Activated T-helper 1 cell treated with anti-CD3 and anti-CD28 coated beads, Interleukin-12 subunit alpha, Interleukin-12 subunit beta, Interleukin-2, Interleukin-4 antibody, amounts not matched to agents 30 ng/mL and 10 ng/mL and 1 ng/mL, durations not matched to agents 14 hours and 24 hours and 36 hours (primary cell): ENCODE data around the gene FBXL13. TPM values are rescaled to one million over a fixed set of nuclear protein-coding genes. Genes with fewer than 3 reads are reported as not detected.

Source experiments
- DNase-seq: peaks from one replicate; pipeline ENCODE4 v3.0.0; 2021; ENCODE audit warnings: low spot score
- H3K27ac Mint-ChIP-seq: one replicate; pipeline ENCODE4 v1.8.0; 2021; ENCODE audit warnings: mild to moderate bottlenecking, mixed read lengths
- H3K27me3 Mint-ChIP-seq: one replicate; pipeline ENCODE4 v1.8.0; 2022; ENCODE audit warnings: mild to moderate bottlenecking, moderate library complexity, mixed read lengths; ENCODE audit not compliant: insufficient read depth
- H3K36me3 Mint-ChIP-seq: one replicate; pipeline ENCODE4 v1.8.0; 2021; ENCODE audit warnings: low read depth, mixed read lengths
- H3K4me1 Mint-ChIP-seq: one replicate; pipeline ENCODE4 v1.8.0; 2021; ENCODE audit warnings: low read depth, mixed read lengths
- H3K4me3 Mint-ChIP-seq: one replicate; pipeline ENCODE4 v1.8.0; 2021; ENCODE audit warnings: mild to moderate bottlenecking, moderate library complexity, mixed read lengths
- H3K9me3 Mint-ChIP-seq: one replicate; pipeline ENCODE4 v1.8.0; 2021; ENCODE audit warnings: mixed read lengths
- intact Hi-C: fragments of 100-400 bp; cut with micrococcal nuclease; formaldehyde crosslinking; loops from one replicate; pipeline ENCODE4 v1.15.1; 2024
- total RNA-seq: library from RNA; stranded (reverse); gene quantifications from 2 replicates; pipeline ENCODE4 v1.2.3, GENCODE V29; 2022

FBXL13 gene
- total RNA-seq, 1 donor from 2014 or later, result 0.34 TPM

GRCh38 chr7:102889851-102890250 is 184.7 kb downstream of the FBXL13 start:
- H3K27me3 Mint-ChIP-seq, result peaks cover 5% of the 10 kb centered on the region
- no peak for DNase-seq
- intact Hi-C loops, result no loop called here
- H3K9me3 Mint-ChIP-seq, result no peaks in the 10 kb centered on the region
- no peak overlapping the region for H3K27ac Mint-ChIP-seq
- no peak overlapping the region for H3K4me3 Mint-ChIP-seq
- H3K36me3 Mint-ChIP-seq, result no peaks in the 10 kb centered on the region
- no peaks in the 10 kb centered on the region for H3K4me1 Mint-ChIP-seq

GRCh38 chr7:102888561-102889233 is 185.9 kb downstream of the FBXL13 start:
- Mint-ChIP-seq H3K36me3 (no peaks in the 10 kb centered on the region), H3K4me1 (no peaks in the 10 kb centered on the region), H3K27ac (no peak overlapping the region), H3K4me3 (no peak overlapping the region), H3K27me3 (peaks cover 5% of the 10 kb centered on the region), H3K9me3 (no peaks in the 10 kb centered on the region)
- no peak for DNase-seq
- intact Hi-C loops, result no loop called here

- H3K4me3 Mint-ChIP-seq, result no peak overlapping the region
Observed at GRCh38 chr7:102883098-102883860, 191.3 kb downstream of the FBXL13 start.

GRCh38 chr7:102875700-102876295 is 198.8 kb downstream of the FBXL13 start:
- Mint-ChIP-seq H3K4me3 (no peak overlapping the region), H3K36me3 (peaks cover 3% of the 10 kb centered on the region), H3K27ac (peak overlapping the region; percentile 14), H3K9me3 (no peaks in the 10 kb centered on the region), H3K4me1 (peaks cover 34% of the 10 kb centered on the region), H3K27me3 (peaks cover 6% of the 10 kb centered on the region)
- DNase-seq, result peak; percentile 4
- intact Hi-C loops, result no loop called here

More at GRCh38 chr7:102883098-102883860, 191.3 kb downstream of the FBXL13 start:
- H3K4me1 Mint-ChIP-seq, result no peaks in the 10 kb centered on the region
- peaks cover 15% of the 10 kb centered on the region for H3K27me3 Mint-ChIP-seq
- no peaks in the 10 kb centered on the region for H3K36me3 Mint-ChIP-seq
- intact Hi-C loops, result no loop called here
- H3K27ac Mint-ChIP-seq, result no peak overlapping the region
- H3K9me3 Mint-ChIP-seq, result no peaks in the 10 kb centered on the region
- no peak for DNase-seq

- H3K9me3 Mint-ChIP-seq, result no peaks in the 10 kb centered on the region
- H3K4me3 Mint-ChIP-seq, result no peak overlapping the region
- H3K27me3 Mint-ChIP-seq, result peaks cover 6% of the 10 kb centered on the region
- H3K27ac Mint-ChIP-seq, result no peak overlapping the region
- DNase-seq, result no peak
- H3K4me1 Mint-ChIP-seq, result peaks cover 34% of the 10 kb centered on the region
- intact Hi-C loops, result loop anchor here (1.0 kb wide), 2 partner anchors 40 to 61 kb away; no protein-coding TSS in a partner anchor
- H3K36me3 Mint-ChIP-seq, result peaks cover 3% of the 10 kb centered on the region
Observed at GRCh38 chr7:102874966-102875365, 199.6 kb downstream of the FBXL13 start.

GRCh38 chr7:102874166-102874829 is 200.3 kb downstream of the FBXL13 start:
- H3K27me3 Mint-ChIP-seq, result peaks cover 5% of the 10 kb centered on the region
- H3K9me3 Mint-ChIP-seq, result no peaks in the 10 kb centered on the region
- H3K4me1 Mint-ChIP-seq, result peaks cover 34% of the 10 kb centered on the region
- intact Hi-C loops, result loop anchor here (1.0 kb wide), 2 partner anchors 39 to 60 kb away; no protein-coding TSS in a partner anchor
- peaks cover 3% of the 10 kb centered on the region for H3K36me3 Mint-ChIP-seq
- peak overlapping the region; percentile 32 for H3K27ac Mint-ChIP-seq
- peak; percentile 19 for DNase-seq
- no peak overlapping the region for H3K4me3 Mint-ChIP-seq

- Mint-ChIP-seq H3K36me3 (peaks cover 3% of the 10 kb centered on the region), H3K4me1 (peaks cover 34% of the 10 kb centered on the region), H3K9me3 (no peaks in the 10 kb centered on the region), H3K27ac (no peak overlapping the region), H3K27me3 (no peaks in the 10 kb centered on the region), H3K4me3 (no peak overlapping the region)
- intact Hi-C loops, result loop anchor here (1.0 kb wide), 2 partner anchors 38 to 59 kb away; no protein-coding TSS in a partner anchor
- no peak for DNase-seq
Observed at GRCh38 chr7:102873470-102874165, 201.0 kb downstream of the FBXL13 start.

GRCh38 chr7:102872460-102872859 is 202.1 kb downstream of the FBXL13 start:
- no peak overlapping the region for H3K4me3 Mint-ChIP-seq
- no peak for DNase-seq
- H3K27me3 Mint-ChIP-seq, result no peaks in the 10 kb centered on the region
- peaks cover 3% of the 10 kb centered on the region for H3K36me3 Mint-ChIP-seq
- peaks cover 34% of the 10 kb centered on the region for H3K4me1 Mint-ChIP-seq
- intact Hi-C loops, result no loop called here
- H3K27ac Mint-ChIP-seq, result no peak overlapping the region
- no peaks in the 10 kb centered on the region for H3K9me3 Mint-ChIP-seq

GRCh38 chr7:102869195-102869594 is 205.4 kb downstream of the FBXL13 start:
- no peak for DNase-seq
- intact Hi-C loops, result no loop called here
- no peak overlapping the region for H3K4me3 Mint-ChIP-seq
- H3K4me1 Mint-ChIP-seq, result peaks cover 14% of the 10 kb centered on the region
- H3K27ac Mint-ChIP-seq, result no peak overlapping the region
- H3K9me3 Mint-ChIP-seq, result no peaks in the 10 kb centered on the region
- H3K36me3 Mint-ChIP-seq, result peaks cover 3% of the 10 kb centered on the region
- H3K27me3 Mint-ChIP-seq, result no peaks in the 10 kb centered on the region

- Mint-ChIP-seq H3K27ac (no peak overlapping the region), H3K36me3 (peaks cover 1% of the 10 kb centered on the region), H3K27me3 (peaks cover 4% of the 10 kb centered on the region), H3K4me1 (no peaks in the 10 kb centered on the region), H3K9me3 (no peaks in the 10 kb centered on the region), H3K4me3 (no peak overlapping the region)
- DNase-seq, result no peak
- intact Hi-C loops, result no loop called here
Observed at GRCh38 chr7:102866535-102867215, 207.9 kb downstream of the FBXL13 start.

GRCh38 chr7:102864958-102865357 is 209.6 kb downstream of the FBXL13 start:
- peaks cover 4% of the 10 kb centered on the region for H3K27me3 Mint-ChIP-seq
- no peak for DNase-seq
- no peaks in the 10 kb centered on the region for H3K4me1 Mint-ChIP-seq
- H3K36me3 Mint-ChIP-seq, result no peaks in the 10 kb centered on the region
- intact Hi-C loops, result no loop called here
- no peak overlapping the region for H3K4me3 Mint-ChIP-seq
- H3K9me3 Mint-ChIP-seq, result no peaks in the 10 kb centered on the region
- H3K27ac Mint-ChIP-seq, result no peak overlapping the region

- H3K36me3 Mint-ChIP-seq, result no peaks in the 10 kb centered on the region
- no peak overlapping the region for H3K27ac Mint-ChIP-seq
- H3K9me3 Mint-ChIP-seq, result no peaks in the 10 kb centered on the region
- no peak overlapping the region for H3K4me3 Mint-ChIP-seq
- intact Hi-C loops, result no loop called here
- no peaks in the 10 kb centered on the region for H3K4me1 Mint-ChIP-seq
- DNase-seq, result no peak
- peaks cover 12% of the 10 kb centered on the region for H3K27me3 Mint-ChIP-seq
Observed at GRCh38 chr7:102860351-102860811, 214.2 kb downstream of the FBXL13 start.
